Endometrium (tissue), 2 donors: ENCODE data around the gene KCNG2.
"Not testable (repeated sequence)": the region's sequence is repeated elsewhere in the genome, so short reads cannot be mapped to it uniquely, and the experiment has no call there.

ENCODE experiments used
- FAIRE-seq: peaks from 2 replicates; lab custom pipeline; 2012; peaks lifted over from hg19 to GRCh38; lab: Jason Lieb, UNC
- donor health status: control.
- donor health status: control.

KCNG2 gene, protein sequence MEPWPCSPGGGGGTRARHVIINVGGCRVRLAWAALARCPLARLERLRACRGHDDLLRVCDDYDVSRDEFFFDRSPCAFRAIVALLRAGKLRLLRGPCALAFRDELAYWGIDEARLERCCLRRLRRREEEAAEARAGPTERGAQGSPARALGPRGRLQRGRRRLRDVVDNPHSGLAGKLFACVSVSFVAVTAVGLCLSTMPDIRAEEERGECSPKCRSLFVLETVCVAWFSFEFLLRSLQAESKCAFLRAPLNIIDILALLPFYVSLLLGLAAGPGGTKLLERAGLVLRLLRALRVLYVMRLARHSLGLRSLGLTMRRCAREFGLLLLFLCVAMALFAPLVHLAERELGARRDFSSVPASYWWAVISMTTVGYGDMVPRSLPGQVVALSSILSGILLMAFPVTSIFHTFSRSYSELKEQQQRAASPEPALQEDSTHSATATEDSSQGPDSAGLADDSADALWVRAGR

DNA sequence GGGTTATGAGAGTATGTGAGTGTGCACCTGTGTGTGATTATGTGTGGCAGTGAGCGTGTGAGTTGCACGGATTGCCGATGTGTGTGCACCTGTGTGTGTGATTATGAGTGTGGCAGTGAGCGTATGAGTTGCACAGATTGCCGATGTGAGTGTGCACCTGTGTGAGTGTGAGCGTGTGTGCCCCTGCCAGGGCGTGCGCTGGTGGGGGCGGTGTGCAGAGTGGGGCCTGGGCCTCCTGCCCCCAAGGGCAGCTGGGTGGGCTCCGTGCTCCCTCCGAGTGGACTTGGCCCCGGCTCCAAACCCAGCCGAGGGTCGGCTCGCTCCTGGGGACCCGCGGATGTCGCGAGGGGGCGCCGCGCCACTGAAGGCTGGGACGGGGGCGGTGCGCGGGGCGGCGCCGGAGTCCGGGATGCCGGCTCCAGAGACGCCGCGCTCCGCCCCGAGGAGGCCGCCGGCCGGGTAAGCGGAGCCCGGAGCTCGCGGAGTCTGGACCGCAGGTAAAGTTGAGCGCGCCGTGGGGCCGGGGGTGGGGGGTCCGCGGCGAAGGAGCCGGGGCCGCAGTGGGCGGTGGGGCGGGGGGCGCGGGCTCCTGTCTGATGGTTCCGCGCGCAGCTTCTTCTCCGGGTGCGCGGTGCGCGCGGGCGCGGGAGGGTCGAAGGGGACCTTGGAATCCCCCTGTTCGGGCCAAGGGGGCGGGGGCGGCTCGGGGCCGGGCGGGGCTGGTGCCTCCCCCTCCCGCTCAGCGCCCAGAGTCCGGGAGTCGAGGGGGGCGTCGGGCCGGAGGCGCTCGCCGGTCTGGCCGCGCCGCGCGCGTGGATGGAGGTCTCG is at the start of gene KCNG2:
Gene KCNG2 (plus strand): TSS at position 421 of the 828 bp plus-strand sequence. CDS start 65,730 bp downstream, outside the sequence.
- FAIRE-seq = no peak

DNA sequence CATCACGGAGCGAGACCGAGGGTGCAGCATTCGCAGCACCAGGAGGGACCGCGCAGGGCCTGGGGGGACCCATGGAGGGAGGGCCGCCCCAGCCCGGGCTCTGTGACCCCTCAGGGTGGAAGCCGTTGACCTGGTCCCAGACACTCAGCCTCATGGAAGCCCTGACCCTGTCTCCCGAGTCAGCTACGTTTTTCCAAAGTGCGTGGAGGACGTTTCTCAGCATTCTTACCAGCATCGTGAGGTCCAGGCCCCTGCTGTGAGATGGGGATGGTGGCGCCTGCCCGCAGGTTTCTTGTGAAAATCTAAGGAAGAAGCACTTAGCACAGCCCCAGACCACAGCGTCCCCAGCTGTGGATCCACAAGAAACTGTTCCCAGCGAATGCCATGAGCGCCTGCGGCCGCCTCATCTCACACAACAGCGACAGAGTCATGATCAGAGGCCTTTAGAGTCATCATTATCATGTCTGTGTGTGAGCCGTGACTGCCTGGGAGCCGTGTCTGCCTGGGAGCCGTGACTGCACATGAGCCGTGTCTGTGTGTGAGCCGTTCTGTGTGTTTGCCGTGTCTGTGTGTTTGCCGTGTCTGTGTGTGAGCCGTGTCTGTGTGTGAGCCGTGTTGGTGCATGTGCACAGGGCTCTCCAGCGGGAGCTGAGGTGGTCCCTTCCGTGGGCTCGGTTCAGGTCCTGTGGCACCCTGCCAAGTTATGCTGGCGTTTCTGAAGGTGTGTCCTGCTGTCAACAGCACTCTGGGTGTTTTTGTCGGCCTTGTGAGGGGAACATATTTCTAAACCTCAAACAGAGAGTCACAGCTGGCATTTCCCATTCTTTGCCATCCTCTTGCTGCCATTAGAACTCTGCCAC is 49.2 kb upstream of the KCNG2 start:
- FAIRE-seq = no peak

DNA sequence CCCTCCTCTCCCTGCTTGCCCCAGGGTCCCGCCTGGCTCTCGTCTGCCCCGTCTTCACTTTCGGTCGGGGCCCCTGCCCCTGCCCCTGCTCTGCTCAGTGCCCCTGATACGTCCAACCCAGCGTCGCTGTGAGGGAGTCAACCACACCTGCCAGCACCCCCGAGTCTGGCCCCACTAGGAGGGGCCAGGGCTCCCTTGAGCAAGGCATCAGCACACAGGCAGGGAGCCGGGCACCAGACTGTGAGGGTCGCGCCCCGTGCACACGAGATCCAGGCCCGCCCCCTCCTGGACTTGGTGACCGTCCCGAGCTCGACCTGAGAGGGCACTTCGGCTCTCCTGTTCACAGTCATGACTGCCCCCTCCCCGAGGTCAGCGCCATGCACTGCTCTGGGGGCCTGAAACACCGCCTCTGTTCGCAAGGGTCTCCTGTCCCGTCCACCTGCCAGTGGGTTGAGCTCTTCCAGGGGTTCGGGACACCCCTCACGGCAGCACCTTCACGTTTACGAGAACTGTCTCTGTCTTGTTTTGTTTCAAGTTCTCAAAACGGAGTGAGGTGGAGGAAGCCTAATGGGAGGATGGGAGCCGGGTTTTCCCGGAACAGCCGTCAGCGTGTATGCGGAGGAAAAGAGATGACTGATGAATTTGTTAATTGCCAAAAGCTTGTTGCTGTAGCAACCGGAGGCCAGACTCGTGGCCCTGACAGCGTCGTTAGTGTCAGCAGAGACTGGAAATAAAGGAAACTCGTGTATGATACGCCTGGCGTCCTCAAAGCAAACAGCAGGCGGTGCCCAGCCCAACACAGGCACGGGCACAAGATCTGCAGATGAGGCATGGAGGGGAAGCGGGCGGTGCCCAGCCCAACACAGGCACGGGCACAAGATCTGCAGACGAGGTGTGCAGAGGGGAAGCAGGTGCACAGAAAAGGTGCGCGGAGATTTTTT is 48.2 kb upstream of the KCNG2 start:
- no peak for FAIRE-seq

DNA sequence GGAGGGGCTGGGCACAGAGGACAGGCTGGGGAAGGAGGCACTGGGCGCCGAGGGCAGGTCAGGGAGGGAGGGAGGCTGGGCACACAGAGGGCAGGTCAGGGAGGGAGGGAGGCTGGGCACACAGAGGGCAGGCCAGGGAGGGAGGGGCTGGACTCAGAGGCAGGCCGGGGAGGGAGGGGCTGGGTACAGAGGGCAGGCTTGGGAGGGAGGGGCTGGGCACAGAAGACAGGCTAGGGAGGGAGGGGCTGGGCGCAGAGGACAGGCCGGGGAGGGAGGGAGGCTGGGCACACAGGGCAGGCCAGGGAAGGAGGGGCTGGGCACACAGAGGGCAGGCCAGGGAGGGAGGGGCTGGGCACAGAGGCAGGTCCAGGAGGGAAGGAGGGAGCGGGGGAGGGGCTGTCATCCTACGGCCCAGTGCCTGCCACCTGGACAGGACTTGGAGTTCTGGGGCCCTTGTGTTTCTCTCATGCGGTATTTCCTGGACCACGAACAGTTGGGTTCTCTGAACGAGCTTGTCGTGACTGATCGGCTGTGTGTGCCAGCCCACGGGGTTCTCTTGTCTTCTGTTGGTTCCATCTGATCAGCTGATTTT is 46.7 kb upstream of the KCNG2 start:
- no peak for FAIRE-seq

DNA sequence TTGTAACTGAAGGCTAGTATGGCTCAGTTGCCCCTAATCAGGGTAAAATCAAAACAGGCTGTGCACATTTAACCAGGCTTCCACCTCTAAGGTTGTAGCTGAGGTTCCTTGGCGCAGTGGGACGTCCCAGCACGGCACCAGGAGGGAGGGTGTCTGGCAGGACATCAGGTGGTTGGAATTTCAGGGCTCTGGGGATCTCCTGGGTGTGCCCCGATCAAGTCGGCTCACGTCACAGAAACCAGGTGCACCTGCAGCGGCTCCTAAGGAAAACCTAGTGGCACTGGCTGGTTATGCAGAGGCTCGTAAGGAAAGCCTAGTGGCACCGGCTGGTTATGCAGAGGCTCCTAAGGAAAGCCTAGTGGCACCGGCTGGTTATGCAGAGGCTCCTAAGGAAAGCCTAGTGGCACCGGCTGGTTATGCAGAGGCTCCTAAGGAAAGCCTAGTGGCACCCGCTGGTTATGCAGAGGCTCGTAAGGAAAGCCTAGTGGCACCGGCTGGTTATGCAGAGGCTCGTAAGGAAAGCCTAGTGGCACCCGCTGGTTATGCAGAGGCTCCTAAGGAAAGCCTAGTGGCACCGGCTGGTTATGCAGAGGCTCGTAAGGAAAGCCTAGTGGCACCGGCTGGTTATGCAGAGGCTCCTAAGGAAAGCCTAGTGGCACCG is 45.7 kb upstream of the KCNG2 start:
- not testable (repeated sequence) for FAIRE-seq

DNA sequence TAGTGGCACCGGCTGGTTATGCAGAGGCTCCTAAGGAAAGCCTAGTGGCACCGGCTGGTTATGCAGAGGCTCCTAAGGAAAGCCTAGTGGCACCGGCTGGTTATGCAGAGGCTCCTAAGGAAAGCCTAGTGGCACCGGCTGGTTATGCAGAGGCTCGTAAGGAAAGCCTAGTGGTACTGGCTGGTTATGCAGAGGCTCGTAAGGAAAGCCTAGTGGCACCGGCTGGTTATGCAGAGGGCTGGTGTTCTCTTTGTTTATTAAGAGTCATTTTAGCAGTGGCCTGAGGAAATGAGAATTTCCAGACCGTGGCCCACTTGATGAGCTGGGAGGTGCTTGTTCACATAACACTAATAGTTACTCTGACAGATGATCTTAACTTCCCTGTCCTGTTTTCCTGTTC is 44.8 kb upstream of the KCNG2 start:
- not testable (repeated sequence) for FAIRE-seq

DNA sequence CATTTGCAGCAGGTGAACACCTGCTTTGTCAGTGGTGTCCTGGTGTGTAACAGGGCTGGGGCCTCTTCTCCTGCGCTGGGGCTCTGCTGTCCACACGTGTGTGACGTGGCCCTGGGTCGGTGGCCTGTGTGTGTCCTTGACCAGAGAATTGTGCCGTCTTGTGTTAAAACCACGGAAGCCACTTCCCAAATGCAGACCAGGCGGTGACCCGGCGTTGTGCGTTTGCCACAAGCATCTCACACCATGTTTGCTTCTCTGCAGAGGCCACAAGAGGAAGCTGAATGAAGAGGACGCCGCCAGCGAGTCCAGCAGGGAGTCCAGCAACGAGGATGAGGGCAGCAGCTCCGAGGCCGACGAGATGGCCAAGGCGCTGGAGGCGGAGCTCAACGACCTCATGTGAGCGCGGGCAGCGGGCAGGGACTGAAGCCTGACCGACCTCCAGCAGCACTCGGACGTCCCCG is 44.3 kb upstream of the KCNG2 start:
- no peak for FAIRE-seq

DNA sequence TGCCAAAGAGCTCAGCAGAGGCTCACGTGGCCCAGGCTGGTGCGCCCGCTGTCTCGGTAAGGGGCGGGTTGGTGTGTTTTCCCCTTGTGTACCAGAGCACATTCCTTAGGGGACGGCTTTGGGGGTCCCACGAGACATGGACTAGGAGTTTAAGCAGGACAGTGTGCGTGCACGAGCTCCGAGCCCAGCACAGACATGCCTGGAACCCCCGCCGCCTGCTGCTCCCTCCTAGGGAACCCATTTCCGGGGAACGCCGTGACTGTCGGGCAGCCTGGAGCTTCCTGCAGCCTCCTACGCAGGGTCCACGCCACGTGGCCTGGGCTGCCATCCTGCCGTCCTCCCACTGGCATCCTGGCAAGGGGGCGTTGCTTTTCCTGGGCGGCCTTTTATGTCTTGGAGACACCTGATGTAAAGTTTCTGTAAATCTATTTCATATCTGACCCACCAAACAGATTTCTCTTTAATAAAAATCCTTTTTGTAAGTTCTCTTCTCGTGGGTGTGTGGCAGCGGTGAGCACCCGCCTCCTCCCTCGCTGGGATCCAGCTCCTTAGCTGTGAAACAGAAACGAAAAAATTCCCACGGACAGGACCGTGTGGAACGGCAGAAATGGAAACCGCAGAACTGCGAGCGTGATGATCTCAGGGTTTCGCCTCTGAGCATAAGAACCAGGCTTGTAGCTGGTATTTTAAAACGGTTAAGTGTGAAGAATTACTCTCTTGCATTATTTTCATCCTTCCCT is 43.5 kb upstream of the KCNG2 start:
- no peak for FAIRE-seq

DNA sequence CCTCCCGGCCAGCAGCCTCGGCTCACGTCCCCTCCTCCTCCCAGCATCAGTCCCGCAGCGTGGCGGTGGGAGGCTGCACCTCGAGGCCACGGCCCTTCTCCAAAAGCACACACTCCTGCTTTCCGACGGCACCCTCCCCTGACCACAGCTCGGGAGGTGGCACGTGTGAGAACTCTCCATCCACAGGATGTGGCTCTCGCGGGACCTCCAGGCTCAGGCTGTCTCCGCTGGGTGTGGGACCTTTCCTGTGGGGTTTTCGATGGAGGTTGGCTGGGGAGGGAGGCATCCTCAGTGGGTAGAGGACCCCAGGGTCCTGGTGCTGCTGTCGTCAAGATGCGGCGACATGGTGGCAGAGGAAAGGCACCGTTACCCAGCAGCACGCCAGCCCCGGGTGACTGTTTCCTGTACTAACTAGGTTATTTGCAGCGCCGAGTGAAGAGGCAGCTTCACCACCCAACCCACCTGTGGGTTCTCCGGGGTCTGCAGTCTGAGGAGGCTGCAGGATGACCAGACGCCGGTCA is 42.8 kb upstream of the KCNG2 start:
- FAIRE-seq = no peak

DNA sequence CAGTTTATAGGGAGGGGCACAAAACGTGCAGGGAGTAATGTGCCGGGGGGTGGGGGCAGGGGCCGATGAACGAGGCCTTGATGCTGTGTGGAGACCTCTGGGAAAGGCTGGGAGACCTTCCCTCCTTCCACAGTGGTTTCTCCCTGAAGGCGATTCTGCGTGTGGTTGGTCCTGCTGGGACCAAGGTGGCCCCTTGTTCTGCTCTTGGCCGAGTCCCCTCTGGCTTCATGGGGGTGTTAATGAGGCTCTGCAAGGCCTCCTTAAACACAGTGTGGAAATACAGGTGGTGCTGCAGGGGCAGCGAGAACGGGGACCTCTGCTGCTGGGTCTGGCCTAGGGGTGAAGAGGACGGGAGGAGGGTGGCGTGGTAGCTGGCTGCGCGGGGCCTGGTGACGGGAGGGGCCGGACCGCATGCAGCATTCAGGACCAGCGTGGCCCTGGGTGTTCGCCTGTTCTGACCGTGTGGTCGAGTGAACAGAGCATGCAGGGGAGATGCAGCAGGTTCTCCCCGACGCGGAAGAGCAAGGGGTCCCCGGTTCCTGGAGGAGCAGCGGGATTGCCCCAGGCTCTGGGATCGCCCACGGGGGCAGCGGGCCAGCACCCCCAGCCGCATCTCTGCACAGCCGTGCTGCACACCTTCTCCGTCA is 42.1 kb upstream of the KCNG2 start:
- FAIRE-seq = no peak

DNA sequence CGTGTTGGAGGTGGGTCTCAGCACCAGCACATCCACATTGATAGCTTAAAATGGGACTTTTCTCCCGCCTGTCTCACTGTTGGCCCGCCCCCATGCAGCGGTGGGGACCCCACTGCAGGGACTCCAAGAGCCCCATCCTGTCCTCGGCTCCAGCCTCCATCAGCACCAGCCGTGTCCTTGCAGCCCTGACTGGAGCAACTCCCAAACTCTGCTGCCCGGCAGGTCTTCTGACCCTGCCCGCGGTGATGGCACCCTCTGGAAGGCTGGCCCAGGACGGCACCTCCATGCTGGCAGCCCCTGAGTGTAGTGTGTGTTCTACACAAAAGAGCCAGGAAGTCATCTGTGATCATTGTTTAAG is 41.6 kb upstream of the KCNG2 start:
- FAIRE-seq = no peak

DNA sequence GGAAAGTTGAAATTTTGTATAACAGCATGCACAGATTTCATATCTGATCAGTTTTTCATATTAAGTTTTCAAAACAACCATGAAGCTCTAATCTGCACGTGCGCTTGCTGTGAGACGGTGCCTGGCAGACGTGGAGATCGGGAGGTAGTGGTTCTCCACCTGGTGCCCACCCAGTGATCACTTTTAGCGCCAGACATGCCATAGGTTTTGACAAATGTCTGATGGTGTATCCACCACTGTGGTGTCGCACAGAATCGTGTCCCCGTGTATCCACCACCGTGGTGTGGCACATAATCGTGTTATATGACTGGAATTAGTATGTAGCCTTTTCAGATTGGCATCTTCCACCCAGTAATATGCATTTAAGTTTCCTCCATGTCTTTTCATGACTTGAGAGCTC is 40.9 kb upstream of the KCNG2 start:
- no peak for FAIRE-seq

DNA sequence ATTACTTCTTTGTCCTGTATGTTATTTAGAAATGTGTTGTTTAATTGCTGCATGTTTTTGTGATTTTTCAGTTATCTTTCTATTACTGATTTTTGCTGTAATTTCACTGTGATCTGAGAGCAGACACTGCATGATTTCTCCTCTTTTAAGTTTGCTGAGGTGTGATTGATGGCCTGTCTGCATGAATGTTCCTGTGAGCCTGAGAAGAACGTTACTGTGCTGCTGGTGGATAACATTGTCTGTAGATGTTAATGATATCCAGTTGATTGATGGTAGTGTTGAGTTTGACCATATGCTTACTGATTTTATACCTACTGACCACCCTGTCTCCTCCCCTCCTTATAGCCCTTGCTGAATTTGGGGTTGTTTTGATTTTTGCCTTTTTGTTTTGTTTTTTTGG is 37.4 kb upstream of the KCNG2 start:
- no peak for FAIRE-seq

DNA sequence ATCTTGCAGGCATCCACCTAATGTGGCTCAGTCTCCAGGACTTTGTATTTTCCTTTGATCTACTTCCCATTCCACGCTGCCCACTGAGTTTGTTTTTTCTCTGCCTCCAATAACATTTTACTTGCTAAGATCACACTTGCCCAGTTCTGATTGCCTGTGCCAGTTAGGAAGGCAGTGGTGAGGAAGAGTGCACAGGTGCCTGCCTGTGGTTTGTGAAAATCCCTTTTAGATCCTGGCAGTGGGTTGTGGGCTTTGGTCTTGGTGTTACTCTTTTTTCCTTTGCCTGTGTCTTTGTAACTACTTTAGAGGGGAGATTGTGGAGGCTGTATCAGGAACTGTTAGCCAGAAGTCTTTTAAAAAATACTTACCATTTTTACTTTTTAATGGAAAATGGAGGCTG is 36.9 kb upstream of the KCNG2 start:
- no peak for FAIRE-seq

DNA sequence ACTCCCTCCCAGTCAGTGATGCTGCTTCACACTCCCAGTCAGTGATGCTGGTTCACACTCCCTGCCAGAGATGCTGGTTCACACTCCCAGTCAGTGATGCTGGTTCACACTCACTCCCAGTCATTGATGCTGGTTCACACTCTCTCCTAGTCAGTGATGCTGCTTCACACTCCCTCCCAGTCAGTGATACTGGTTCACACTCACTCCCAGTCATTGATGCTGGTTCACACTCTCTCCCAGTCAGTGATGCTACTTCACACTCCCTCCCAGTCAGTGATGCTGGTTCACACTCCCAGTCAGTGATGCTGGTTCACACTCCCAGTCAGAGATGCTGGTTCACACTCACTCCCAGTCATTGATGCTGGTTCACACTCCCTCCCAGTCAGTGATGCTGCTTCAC is 34.3 kb upstream of the KCNG2 start:
- no peak for FAIRE-seq

DNA sequence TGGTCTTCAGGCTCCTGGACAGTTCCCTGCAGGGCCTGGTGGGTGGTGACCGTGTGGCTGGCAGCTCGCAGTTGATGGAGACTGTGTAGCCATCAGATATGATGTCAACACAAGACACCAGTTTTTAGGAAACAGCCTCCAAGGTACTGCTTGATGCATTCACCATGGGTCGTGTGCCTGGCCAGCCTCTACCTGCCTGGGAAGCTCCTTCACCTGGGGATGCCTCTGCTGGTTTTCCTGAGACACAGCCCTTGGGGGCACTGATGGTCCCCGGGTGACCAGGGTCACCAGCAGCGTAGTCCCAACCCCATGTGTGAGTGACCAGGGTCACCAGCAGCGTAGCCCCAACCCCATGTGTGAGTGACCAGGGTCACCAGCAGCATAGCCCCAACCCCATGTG is 33.6 kb upstream of the KCNG2 start:
- no peak for FAIRE-seq

DNA sequence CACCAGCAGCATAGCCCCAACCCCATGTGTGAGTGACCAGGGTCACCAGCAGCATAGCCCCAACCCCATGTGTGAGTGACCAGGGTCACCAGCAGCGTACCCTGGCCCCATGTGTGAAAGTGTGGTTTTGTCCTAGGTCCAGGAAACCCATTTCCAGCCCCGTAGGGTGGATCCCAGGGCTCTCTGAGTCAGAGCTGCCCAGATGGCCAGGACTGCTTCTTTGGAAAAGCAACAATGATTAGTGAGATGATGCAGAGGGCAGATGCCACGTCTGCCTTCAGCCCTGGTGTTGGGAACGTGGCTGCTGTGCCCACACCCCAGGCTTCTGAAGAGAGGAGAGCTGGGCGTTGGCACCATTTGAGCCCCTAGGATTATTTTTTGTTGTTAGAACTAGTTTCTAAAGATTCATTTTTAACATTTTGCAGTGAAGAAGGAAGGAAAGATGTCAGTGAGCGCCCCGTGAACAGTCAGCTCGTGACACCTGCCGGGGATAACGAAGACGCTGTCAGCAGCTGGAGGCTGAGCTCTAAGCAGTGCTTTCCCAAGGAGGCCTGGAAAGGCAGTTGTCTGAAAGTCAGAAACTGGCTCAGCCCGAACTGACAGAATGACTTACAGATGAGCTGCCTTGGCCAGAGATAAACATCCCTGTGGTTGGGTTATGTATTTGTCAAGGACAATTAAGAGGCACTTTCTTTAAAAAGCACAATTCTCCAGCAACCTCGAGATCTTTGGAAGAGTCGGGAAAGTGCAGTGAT is 32.1 kb upstream of the KCNG2 start:
- no peak for FAIRE-seq

DNA sequence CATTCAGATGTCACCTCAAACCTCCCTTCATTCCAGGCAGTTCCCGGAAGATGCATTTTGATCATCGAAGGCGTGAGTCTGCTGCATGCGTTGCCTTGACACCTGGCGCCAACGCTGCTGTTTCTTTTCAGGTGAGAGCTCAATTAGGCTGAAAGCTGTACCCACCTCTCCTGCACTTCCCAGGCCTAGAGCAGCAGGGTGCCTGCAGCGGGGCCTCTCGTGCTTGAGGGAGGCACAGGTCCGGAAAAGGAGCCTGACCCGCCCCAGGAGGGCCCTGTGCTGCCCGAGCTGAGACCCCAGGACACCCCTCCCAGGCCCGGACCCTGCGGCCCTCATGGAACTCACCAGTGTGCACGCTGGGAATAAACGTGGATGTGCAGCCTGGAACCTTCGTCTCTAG is 31.4 kb upstream of the KCNG2 start:
- FAIRE-seq = no peak
